ENCODE measurements around the gene APMAP. TPM values are rescaled to one million over a fixed set of nuclear protein-coding genes. Genes with fewer than 3 reads are reported as not detected.
A peak's percentile ranks its signal among the peaks of the same experiment; 100 is the strongest.

APMAP gene
- total RNA-seq, 2 donors from 2014 or later = 70.5 to 93.8 TPM

DNA sequence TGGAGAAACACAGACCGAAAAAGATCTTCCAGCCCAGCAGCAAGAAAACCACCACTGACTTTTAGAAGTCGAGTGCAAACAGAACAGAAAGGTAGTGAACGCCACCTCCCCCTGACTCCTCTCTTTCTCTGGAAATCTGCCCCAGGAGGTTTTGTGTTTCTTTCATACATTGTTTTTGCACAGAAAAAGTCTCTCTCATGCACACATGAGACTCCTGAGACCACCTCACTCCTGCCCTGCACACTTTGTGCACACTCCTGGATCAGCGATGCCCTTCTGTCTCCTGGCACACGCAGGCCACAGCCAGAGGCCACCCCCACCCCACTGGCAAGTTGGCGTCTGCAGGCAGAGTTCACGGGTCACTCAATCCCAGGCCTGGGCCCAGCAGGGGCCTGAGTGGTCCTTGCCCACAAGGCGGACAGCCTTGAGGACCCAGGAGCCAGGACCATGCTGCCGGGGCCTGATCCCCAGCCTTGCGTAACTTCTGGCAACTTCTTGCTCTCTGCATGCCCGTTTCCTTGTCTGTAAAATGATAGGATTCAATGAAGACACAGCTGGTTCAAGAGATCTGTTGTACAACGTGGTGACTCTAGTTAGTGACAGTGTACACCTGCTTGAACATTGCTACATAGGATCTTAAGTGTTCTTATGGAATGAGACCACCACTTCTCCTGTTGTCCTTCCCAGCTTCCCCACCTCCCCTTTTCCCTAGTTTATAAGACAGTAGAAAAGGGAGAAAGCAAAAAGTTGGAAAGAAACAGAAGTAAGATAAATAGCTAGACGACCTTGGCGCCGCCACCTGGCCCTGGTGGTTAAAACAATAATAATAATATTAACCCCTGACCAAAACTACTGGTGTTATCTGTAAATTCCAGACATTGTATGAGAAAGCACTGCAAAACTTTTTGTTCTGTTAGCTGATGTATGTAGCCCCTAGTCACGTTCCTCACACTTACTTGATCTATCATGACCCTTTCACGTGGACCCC is 73.7 kb downstream of the APMAP start:
- TF ChIP-seq, protein P1, sequence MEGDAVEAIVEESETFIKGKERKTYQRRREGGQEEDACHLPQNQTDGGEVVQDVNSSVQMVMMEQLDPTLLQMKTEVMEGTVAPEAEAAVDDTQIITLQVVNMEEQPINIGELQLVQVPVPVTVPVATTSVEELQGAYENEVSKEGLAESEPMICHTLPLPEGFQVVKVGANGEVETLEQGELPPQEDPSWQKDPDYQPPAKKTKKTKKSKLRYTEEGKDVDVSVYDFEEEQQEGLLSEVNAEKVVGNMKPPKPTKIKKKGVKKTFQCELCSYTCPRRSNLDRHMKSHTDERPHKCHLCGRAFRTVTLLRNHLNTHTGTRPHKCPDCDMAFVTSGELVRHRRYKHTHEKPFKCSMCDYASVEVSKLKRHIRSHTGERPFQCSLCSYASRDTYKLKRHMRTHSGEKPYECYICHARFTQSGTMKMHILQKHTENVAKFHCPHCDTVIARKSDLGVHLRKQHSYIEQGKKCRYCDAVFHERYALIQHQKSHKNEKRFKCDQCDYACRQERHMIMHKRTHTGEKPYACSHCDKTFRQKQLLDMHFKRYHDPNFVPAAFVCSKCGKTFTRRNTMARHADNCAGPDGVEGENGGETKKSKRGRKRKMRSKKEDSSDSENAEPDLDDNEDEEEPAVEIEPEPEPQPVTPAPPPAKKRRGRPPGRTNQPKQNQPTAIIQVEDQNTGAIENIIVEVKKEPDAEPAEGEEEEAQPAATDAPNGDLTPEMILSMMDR (IDR thresholded peaks at IDR 0.05) = no peak
- no peak for TF ChIP-seq POLR2AphosphoS5 (IDR thresholded peaks at IDR 0.05)
- TF ChIP-seq POLR2A (IDR thresholded peaks at IDR 0.05) = no peak
- intact Hi-C loops (cut with DNase I) = loop anchor here (2.0 kb wide), 1 partner anchor 758 kb away; no protein-coding TSS in a partner anchor
- Histone ChIP-seq H3K4me1 (replicated peaks) (no peaks in the 10 kb centered on the region), H3K27me3 (replicated peaks; ENCODE audit: insufficient read depth) (no peaks in the 10 kb centered on the region), H3K9me3 (no peaks in the 10 kb centered on the region), H3K4me3 (no peak overlapping the region), H3K36me3 (no peaks in the 10 kb centered on the region), H3K27ac (no peak overlapping the region)
- 50% methylated on average over 17 of the region's 17 CpGs for WGBS
- DNase-seq (ENCODE audit: low spot score) = no peak

DNA sequence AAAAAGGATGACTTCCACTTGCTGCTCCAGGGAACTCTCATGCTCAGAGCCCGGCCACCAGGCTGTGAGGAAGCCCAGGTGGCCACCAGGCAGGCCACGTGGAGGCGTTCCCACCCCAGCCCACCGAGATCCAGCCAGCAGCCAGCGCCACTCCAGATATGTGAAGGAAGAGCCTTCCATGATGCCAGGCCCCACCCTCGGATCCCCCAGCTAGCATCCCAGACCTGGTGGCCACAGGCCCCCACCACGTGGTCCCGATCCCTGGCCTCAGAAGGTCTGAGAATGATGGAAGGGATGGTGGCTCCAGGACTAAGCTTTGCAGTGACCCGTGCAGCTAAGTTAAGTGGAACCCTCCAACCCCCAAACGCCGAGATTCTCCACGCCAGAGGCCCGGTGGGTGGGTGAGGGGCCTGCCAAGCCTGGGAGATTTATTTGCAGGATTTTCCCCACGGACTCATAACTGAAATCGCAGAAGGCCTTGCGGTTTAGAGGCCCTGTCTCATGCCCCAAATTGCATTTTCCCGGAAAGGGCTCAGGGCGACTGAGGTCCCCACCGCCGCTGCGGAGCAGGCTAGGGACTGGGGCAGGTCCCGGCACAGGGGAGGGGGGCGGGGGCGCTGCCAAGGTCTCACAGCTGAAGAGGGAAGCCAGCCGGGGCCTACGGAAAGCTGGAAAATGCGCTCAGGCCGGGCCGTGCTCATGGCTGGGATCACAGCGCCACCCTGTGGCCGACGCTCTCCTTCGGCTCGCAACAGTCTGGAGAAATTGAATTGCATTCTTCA is 74.6 kb downstream of the APMAP start:
- H3K9me3 ChIP-seq = no peaks in the 10 kb centered on the region
- H3K4me3 ChIP-seq = no peak overlapping the region
- H3K36me3 ChIP-seq = no peaks in the 10 kb centered on the region
- no peak overlapping the region for H3K27ac ChIP-seq
- H3K4me1 ChIP-seq (replicated peaks) = no peaks in the 10 kb centered on the region
- 39% methylated on average over 23 of the region's 34 CpGs for WGBS
- peak; percentile 53 for DNase-seq (ENCODE audit: low spot score)
- H3K27me3 ChIP-seq (replicated peaks; ENCODE audit: insufficient read depth) = no peaks in the 10 kb centered on the region
- TF ChIP-seq, protein P1 (IDR thresholded peaks at IDR 0.05) = peak; percentile 71 to 88 (median 85)
- TF ChIP-seq POLR2AphosphoS5 (IDR thresholded peaks at IDR 0.05) = no peak
- TF ChIP-seq POLR2A (IDR thresholded peaks at IDR 0.05) = no peak
- intact Hi-C loops (cut with DNase I) = loop anchor here (2.0 kb wide), 1 partner anchor 757 kb away; no protein-coding TSS in a partner anchor

DNA sequence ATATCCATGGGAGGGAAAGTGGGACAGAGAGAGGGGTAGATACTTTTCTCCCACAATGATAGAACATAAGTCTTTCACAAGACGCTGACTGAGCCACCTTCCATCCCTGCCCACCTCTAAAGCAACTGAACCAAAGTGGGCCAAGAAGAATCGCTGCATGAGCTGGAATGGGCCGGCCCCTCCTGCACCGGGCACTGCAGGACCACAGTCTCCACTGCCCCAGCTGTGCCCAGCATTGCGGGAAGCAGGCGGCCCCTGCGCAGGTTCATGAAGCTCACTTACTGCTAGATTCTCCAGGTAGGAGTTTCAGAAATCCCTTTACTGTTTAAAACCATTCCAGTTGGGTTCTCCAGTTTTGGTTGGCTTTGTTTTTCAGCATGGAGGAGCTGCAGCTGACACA is 75.5 kb downstream of the APMAP start:
- DNase-seq (ENCODE audit: low spot score) = no peak
- 94% methylated on average over 7 of the region's 7 CpGs for WGBS
- TF ChIP-seq POLR2A (IDR thresholded peaks at IDR 0.05) = no peak
- TF ChIP-seq, protein P1 (IDR thresholded peaks at IDR 0.05) = no peak
- TF ChIP-seq POLR2AphosphoS5 (IDR thresholded peaks at IDR 0.05) = no peak
- intact Hi-C loops (cut with DNase I) = no loop called here
- no peaks in the 10 kb centered on the region for H3K27me3 ChIP-seq (replicated peaks; ENCODE audit: insufficient read depth)
- H3K36me3 ChIP-seq = no peaks in the 10 kb centered on the region
- H3K4me3 ChIP-seq = no peak overlapping the region
- no peaks in the 10 kb centered on the region for H3K9me3 ChIP-seq
- H3K4me1 ChIP-seq (replicated peaks) = no peaks in the 10 kb centered on the region
- no peak overlapping the region for H3K27ac ChIP-seq

DNA sequence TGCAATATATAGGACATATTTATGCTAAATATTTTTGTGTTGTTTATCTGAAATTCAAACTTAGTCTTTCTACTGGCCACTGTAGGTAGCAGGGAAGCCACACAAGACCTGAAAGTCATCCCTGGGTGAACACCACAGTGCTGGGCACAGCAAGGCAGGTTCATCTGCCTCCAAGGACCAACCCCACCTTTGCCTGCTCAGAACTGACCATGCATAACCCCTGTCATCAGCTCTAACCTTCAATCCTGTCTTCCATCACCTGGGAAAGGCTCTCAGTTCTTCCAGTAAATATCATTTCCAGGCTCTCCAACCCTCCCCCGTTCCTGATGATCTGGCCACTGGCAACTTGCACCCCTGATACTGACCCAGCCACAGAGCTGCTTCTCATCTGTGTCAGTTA is 76.1 kb downstream of the APMAP start:
- no peak for DNase-seq (ENCODE audit: low spot score)
- Histone ChIP-seq H3K4me3 (no peak overlapping the region), H3K27me3 (replicated peaks; ENCODE audit: insufficient read depth) (no peaks in the 10 kb centered on the region), H3K9me3 (no peaks in the 10 kb centered on the region), H3K36me3 (no peaks in the 10 kb centered on the region), H3K27ac (no peak overlapping the region), H3K4me1 (replicated peaks) (no peaks in the 10 kb centered on the region)
- WGBS = 100% methylated on average over 1 of the region's 1 CpG
- TF ChIP-seq POLR2AphosphoS5 (IDR thresholded peaks at IDR 0.05) = no peak
- TF ChIP-seq, protein P1 (IDR thresholded peaks at IDR 0.05) = no peak
- TF ChIP-seq POLR2A (IDR thresholded peaks at IDR 0.05) = no peak
- intact Hi-C loops (cut with DNase I) = no loop called here

Data from prostate gland (tissue), 2 donors.